HepG2 (cell line): ENCODE data around the gene ANKS3. TPM values are rescaled to one million over a fixed set of nuclear protein-coding genes. Genes with fewer than 3 reads are reported as not detected.
A peak's percentile ranks its signal among the peaks of the same experiment; 100 is the strongest.

Source experiments
- GMEB1 ChIP-seq: sonication (generic); formaldehyde crosslinking; IDR thresholded peaks from 2 replicates; pipeline ENCODE4 v1.5.1; 2020; ENCODE audit warnings: missing genetic modification reagents, mild to moderate bottlenecking, borderline replicate concordance
- HMG20A ChIP-seq: IDR thresholded peaks from 2 replicates; pipeline ENCODE4 v1.6.1; 2016; ENCODE audit warnings: borderline replicate concordance
- HNRNPLL ChIP-seq: fragments of 200-400 bp; formaldehyde crosslinking; IDR thresholded peaks from 2 replicates; pipeline ENCODE4 v1.6.1; 2017; ENCODE audit warnings: mild to moderate bottlenecking, low read depth, low read length; ENCODE audit not compliant: poor library complexity, severe bottlenecking
- REPIN1 ChIP-seq: sonication (generic); formaldehyde crosslinking; IDR thresholded peaks from 2 replicates; pipeline ENCODE4 v1.8.0; 2022; ENCODE audit warnings: missing genetic modification reagents, low read depth, mild to moderate bottlenecking, borderline replicate concordance
- RXRB ChIP-seq: IDR thresholded peaks from 2 replicates; pipeline ENCODE4 v1.6.1; 2016; ENCODE audit warnings: borderline replicate concordance, missing genetic modification reagents, missing compliant biosample characterization
- SP2 ChIP-seq: sonication (generic); formaldehyde crosslinking; IDR thresholded peaks from 2 replicates; pipeline ENCODE4 v1.5.1; 2020; ENCODE audit warnings: mild to moderate bottlenecking, missing genetic modification reagents
- TGIF2 ChIP-seq: IDR thresholded peaks from 2 replicates; pipeline ENCODE4 v1.6.1; 2016; ENCODE audit warnings: control low read depth, missing compliant biosample characterization
- THRA ChIP-seq: sonication (generic); formaldehyde crosslinking; IDR thresholded peaks from 2 replicates; pipeline ENCODE4 v1.4.0; 2020; ENCODE audit warnings: missing genetic modification reagents, borderline replicate concordance
- TMF1 ChIP-seq: sonication (generic); formaldehyde crosslinking; IDR thresholded peaks from 2 replicates; pipeline ENCODE4 v1.8.1; 2022; ENCODE audit warnings: low read depth, missing genetic modification reagents
- TOPORS ChIP-seq: sonication (generic); formaldehyde crosslinking; IDR thresholded peaks from 2 replicates; pipeline ENCODE4 v1.8.0; 2023; ENCODE audit warnings: mild to moderate bottlenecking, missing genetic modification reagents
- ZBTB34 ChIP-seq: sonication (generic); formaldehyde crosslinking; IDR thresholded peaks from 2 replicates; pipeline ENCODE4 v1.8.0; 2022; ENCODE audit warnings: mild to moderate bottlenecking, missing genetic modification reagents
- ZMYM4 ChIP-seq: sonication (generic); formaldehyde crosslinking; IDR thresholded peaks from 2 replicates; pipeline ENCODE4 v1.8.1; 2023; ENCODE audit warnings: mild to moderate bottlenecking, missing genetic modification reagents
- ZNF263 ChIP-seq: sonication (generic); formaldehyde crosslinking; IDR thresholded peaks from 2 replicates; pipeline ENCODE4 v1.4.0; 2020; ENCODE audit warnings: missing genetic modification reagents
- ZNF264 ChIP-seq: sonication (generic); formaldehyde crosslinking; IDR thresholded peaks from 2 replicates; pipeline ENCODE4 v1.4.0; 2020; ENCODE audit warnings: missing genetic modification reagents
- ZNF451 ChIP-seq: sonication (generic); formaldehyde crosslinking; IDR thresholded peaks from 2 replicates; pipeline ENCODE4 v1.5.0; 2020; ENCODE audit warnings: mild to moderate bottlenecking, missing genetic modification reagents
- ZNF687 ChIP-seq: sonication (generic); formaldehyde crosslinking; IDR thresholded peaks from 2 replicates; pipeline ENCODE4 v1.5.1; 2020; ENCODE audit warnings: mild to moderate bottlenecking, missing genetic modification reagents, moderate library complexity
- ZNF772 ChIP-seq: sonication (generic); formaldehyde crosslinking; IDR thresholded peaks from 2 replicates; pipeline ENCODE4 v1.5.0; 2020; ENCODE audit warnings: mild to moderate bottlenecking, missing genetic modification reagents
- ZSCAN9 ChIP-seq: IDR thresholded peaks from 2 replicates; pipeline ENCODE4 v1.6.1; 2016; ENCODE audit warnings: borderline replicate concordance
- polyA plus RNA-seq, 8 experiments: library from polyadenylated mRNA; depleted of rRNA in 3 of 8; stranded (reverse) in 7 of 8; unstranded in 1 of 8; fragments of >200 nt; fragmentation: Illumina TruSeq in 4 of 8; extraction: Trizol in 4 of 8; gene quantifications; 2 replicates each; pipeline versions ENCODE4 v1.2.1 to v1.2.3, GENCODE V29; 2011 to 2016; ENCODE audit warnings: low read depth in 4 of 8, missing spikeins in 1 of 8, mixed read lengths in 1 of 8; ENCODE audit not compliant: insufficient read depth in 1 of 8
- total RNA-seq, 5 experiments: library from RNA; depleted of rRNA; stranded (reverse); fragments of >200 nt; fragmentation: Illumina TruSeq; extraction: Trizol; gene quantifications; 2 replicates each; pipeline ENCODE4 v1.2.3, GENCODE V29; 2016; ENCODE audit warnings: low read depth in 1 of 5

ANKS3 gene
- total and polyA plus RNA-seq, 2 of the 13 experiments (the other 11 are each of a cell fraction or from before 2014, with no cell fraction given): 11.4 to 15.9 TPM

- TF ChIP-seq GMEB1 (no peak), TOPORS (peak; percentile 16; the same call in 1 of the 2 replicates), ZNF687 (CRISPR knock-in tag) (peak; percentile 93), RXRB (CRISPR knock-in tag) (0 out of 2 replicates have a peak, but pooled peaks have one; percentile 24), TMF1 (CRISPR knock-in tag) (peak; percentile 3; the same call in 1 of the 2 replicates), HMG20A (CRISPR knock-in tag) (0 out of 2 replicates have a peak, but pooled peaks have one; percentile 3), ZMYM4 (CRISPR knock-in tag) (0 out of 2 replicates have a peak, but pooled peaks have one; percentile 50), ZBTB34 (0 out of 2 replicates have a peak, but pooled peaks have one; percentile 44), SP2 (CRISPR knock-in tag) (no peak), THRA (CRISPR knock-in tag) (peak; percentile 70; the same call in 1 of the 2 replicates), ZNF264 (CRISPR knock-in tag) (0 out of 2 replicates have a peak, but pooled peaks have one; percentile 40), HNRNPLL (peak; percentile 20), TGIF2 (CRISPR knock-in tag) (peak; percentile 21; the same call in 1 of the 2 replicates), ZNF263 (CRISPR knock-in tag) (peak; percentile 96), ZNF772 (CRISPR knock-in tag) (no peak), REPIN1 (CRISPR knock-in tag) (0 out of 2 replicates have a peak, but pooled peaks have one; percentile 38), ZNF451 (CRISPR knock-in tag) (peak; percentile 75), ZSCAN9 (0 out of 2 replicates have a peak, but pooled peaks have one; percentile 1)
Measured at GRCh38 chr16:4664538-4665418, 69.3 kb downstream of the ANKS3 start (continued).
